ENCODE results near the gene FCGR3B. TPM values are rescaled to one million over a fixed set of nuclear protein-coding genes. Genes with fewer than 3 reads are reported as not detected.
"Not testable (repeated sequence)": the region's sequence is repeated elsewhere in the genome, so short reads cannot be mapped to it uniquely, and the experiment has no call there.

Gene FCGR3B
- total RNA-seq, 1 experiment from 2014 or later = not detected

- CTCF ChIA-PET; H3K36me3 ChIP-seq (ENCODE audit: insufficient read depth, low read length, poor library complexity, severe bottlenecking); POLR2A ChIA-PET (ENCODE audit: low non-redundant PET); H3K27ac ChIP-seq (ENCODE audit: low read depth, low read length, poor library complexity, severe bottlenecking); DNase-seq (ENCODE audit: low spot score); intact Hi-C loops (cut with micrococcal nuclease; ENCODE audit: unreplicated experiment); BruUV-seq (replicated peaks); H3K27me3 ChIP-seq (replicated peaks; ENCODE audit: insufficient read depth, low read depth, low read length, poor library complexity); H3K9me3 ChIP-seq (ENCODE audit: low read depth, low read length, poor library complexity, severe bottlenecking); H3K4me1 ChIP-seq (ENCODE audit: insufficient read depth, low read length, poor library complexity, severe bottlenecking): not testable (repeated sequence)
- H3K4me3 ChIP-seq (ENCODE audit: low read depth, low read length, poor library complexity, severe bottlenecking) = peak overlapping the region; percentile 62
Measured at GRCh38 chr1:161622054-161622453, 8.9 kb downstream of the FCGR3B start.

- H3K27ac ChIP-seq (ENCODE audit: low read depth, low read length, poor library complexity, severe bottlenecking); CTCF ChIA-PET; intact Hi-C loops (cut with micrococcal nuclease; ENCODE audit: unreplicated experiment); BruUV-seq (replicated peaks); H3K36me3 ChIP-seq (ENCODE audit: insufficient read depth, low read length, poor library complexity, severe bottlenecking); H3K4me1 ChIP-seq (ENCODE audit: insufficient read depth, low read length, poor library complexity, severe bottlenecking); POLR2A ChIA-PET (ENCODE audit: low non-redundant PET); H3K9me3 ChIP-seq (ENCODE audit: low read depth, low read length, poor library complexity, severe bottlenecking); H3K27me3 ChIP-seq (replicated peaks; ENCODE audit: insufficient read depth, low read depth, low read length, poor library complexity): not testable (repeated sequence)
- DNase-seq (ENCODE audit: low spot score) = peak; percentile 88
- H3K4me3 ChIP-seq (ENCODE audit: low read depth, low read length, poor library complexity, severe bottlenecking) = peak overlapping the region; percentile 62
Measured at GRCh38 chr1:161621181-161622000, 9.6 kb downstream of the FCGR3B start.

DNA sequence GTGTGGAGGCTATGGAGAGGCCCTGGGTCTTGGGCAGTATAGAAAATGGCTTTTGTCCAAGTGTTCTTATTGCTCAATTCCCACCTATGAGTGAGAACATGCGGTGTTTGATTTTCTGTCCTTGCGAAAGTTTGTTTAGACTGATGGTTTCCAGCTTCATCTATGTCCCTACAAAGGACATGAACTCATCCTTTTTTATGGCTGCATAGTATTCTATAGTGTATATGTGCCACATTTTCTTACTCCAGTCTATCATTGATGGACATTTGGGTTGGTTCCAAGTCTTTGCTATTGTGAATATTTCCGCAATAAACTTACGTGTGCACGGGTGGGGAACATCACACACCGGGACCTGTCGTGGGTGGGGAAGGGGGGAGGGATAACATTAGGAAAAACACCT lies 10.6 kb downstream of the FCGR3B start:
- BruUV-seq (replicated peaks); POLR2A ChIA-PET (ENCODE audit: low non-redundant PET): not testable (repeated sequence)

GRCh38 chr1:161618517-161618916 lies 12.5 kb downstream of the FCGR3B start:
- H3K27ac ChIP-seq (ENCODE audit: low read depth, low read length, poor library complexity, severe bottlenecking); H3K4me3 ChIP-seq (ENCODE audit: low read depth, low read length, poor library complexity, severe bottlenecking); CTCF ChIA-PET; H3K9me3 ChIP-seq (ENCODE audit: low read depth, low read length, poor library complexity, severe bottlenecking); H3K27me3 ChIP-seq (replicated peaks; ENCODE audit: insufficient read depth, low read depth, low read length, poor library complexity); H3K36me3 ChIP-seq (ENCODE audit: insufficient read depth, low read length, poor library complexity, severe bottlenecking); BruUV-seq (replicated peaks); POLR2A ChIA-PET (ENCODE audit: low non-redundant PET); H3K4me1 ChIP-seq (ENCODE audit: insufficient read depth, low read length, poor library complexity, severe bottlenecking); DNase-seq (ENCODE audit: low spot score): not testable (repeated sequence)
- intact Hi-C loops (cut with micrococcal nuclease; ENCODE audit: unreplicated experiment) = loop anchor here (10.0 kb wide), 1 partner anchor 84 kb away; no protein-coding TSS in a partner anchor

More for the DNA sequence above, 10.6 kb downstream of the FCGR3B start:
- H3K4me3 ChIP-seq (ENCODE audit: low read depth, low read length, poor library complexity, severe bottlenecking) = peak overlapping the region; percentile 62
- DNase-seq (ENCODE audit: low spot score); CTCF ChIA-PET; H3K36me3 ChIP-seq (ENCODE audit: insufficient read depth, low read length, poor library complexity, severe bottlenecking); H3K9me3 ChIP-seq (ENCODE audit: low read depth, low read length, poor library complexity, severe bottlenecking); H3K27me3 ChIP-seq (replicated peaks; ENCODE audit: insufficient read depth, low read depth, low read length, poor library complexity); H3K4me1 ChIP-seq (ENCODE audit: insufficient read depth, low read length, poor library complexity, severe bottlenecking); H3K27ac ChIP-seq (ENCODE audit: low read depth, low read length, poor library complexity, severe bottlenecking); intact Hi-C loops (cut with micrococcal nuclease; ENCODE audit: unreplicated experiment): not testable (repeated sequence)

DNA sequence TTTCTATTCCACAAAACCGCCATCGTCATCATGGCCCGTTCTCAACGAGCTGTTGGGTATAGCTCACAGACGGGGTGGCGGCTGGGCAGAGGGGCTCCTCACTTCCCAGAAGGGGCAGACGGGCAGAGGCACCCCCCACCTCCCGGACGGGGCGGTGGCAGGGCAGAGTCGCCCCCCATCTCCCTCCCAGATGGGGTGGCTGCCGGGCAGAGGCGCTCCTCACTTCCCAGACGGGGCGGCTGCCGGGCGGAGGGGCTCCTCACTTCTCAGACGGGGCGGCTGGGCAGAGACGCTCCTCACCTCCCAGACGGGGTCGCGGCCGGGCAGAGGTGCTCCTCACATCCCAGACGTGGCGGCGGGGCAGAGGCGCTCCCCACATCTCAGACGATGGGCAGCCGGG lies 14.6 kb downstream of the FCGR3B start:
- POLR2A ChIA-PET (ENCODE audit: low non-redundant PET); H3K27me3 ChIP-seq (replicated peaks; ENCODE audit: insufficient read depth, low read depth, low read length, poor library complexity): not testable (repeated sequence)
- intact Hi-C loops (cut with micrococcal nuclease; ENCODE audit: unreplicated experiment) = loop anchor here (10.0 kb wide), 1 partner anchor 82 kb away; no protein-coding TSS in a partner anchor

GRCh38 chr1:161613142-161613514 lies 17.8 kb downstream of the FCGR3B start:
- CTCF ChIA-PET; POLR2A ChIA-PET (ENCODE audit: low non-redundant PET); H3K9me3 ChIP-seq (ENCODE audit: low read depth, low read length, poor library complexity, severe bottlenecking); BruUV-seq (replicated peaks); H3K4me1 ChIP-seq (ENCODE audit: insufficient read depth, low read length, poor library complexity, severe bottlenecking); H3K27me3 ChIP-seq (replicated peaks; ENCODE audit: insufficient read depth, low read depth, low read length, poor library complexity); H3K36me3 ChIP-seq (ENCODE audit: insufficient read depth, low read length, poor library complexity, severe bottlenecking): not testable (repeated sequence)
- peak overlapping the region; percentile 88 for H3K27ac ChIP-seq (ENCODE audit: low read depth, low read length, poor library complexity, severe bottlenecking)
- H3K4me3 ChIP-seq (ENCODE audit: low read depth, low read length, poor library complexity, severe bottlenecking) = peak overlapping the region; percentile 54
- intact Hi-C loops (cut with micrococcal nuclease; ENCODE audit: unreplicated experiment) = loop anchor here (10.0 kb wide), 1 partner anchor 78 kb away; no protein-coding TSS in a partner anchor
- DNase-seq (ENCODE audit: low spot score) = peak; percentile 32

More for the DNA sequence above, 14.6 kb downstream of the FCGR3B start:
- H3K4me1 ChIP-seq (ENCODE audit: insufficient read depth, low read length, poor library complexity, severe bottlenecking); BruUV-seq (replicated peaks); CTCF ChIA-PET; H3K9me3 ChIP-seq (ENCODE audit: low read depth, low read length, poor library complexity, severe bottlenecking); H3K36me3 ChIP-seq (ENCODE audit: insufficient read depth, low read length, poor library complexity, severe bottlenecking); H3K4me3 ChIP-seq (ENCODE audit: low read depth, low read length, poor library complexity, severe bottlenecking); DNase-seq (ENCODE audit: low spot score); H3K27ac ChIP-seq (ENCODE audit: low read depth, low read length, poor library complexity, severe bottlenecking): not testable (repeated sequence)

GRCh38 chr1:161612322-161613141 lies 18.4 kb downstream of the FCGR3B start:
- intact Hi-C loops (cut with micrococcal nuclease; ENCODE audit: unreplicated experiment) = loop anchor here (10.0 kb wide), 1 partner anchor 78 kb away; no protein-coding TSS in a partner anchor
- peak overlapping the region; percentile 88 for H3K27ac ChIP-seq (ENCODE audit: low read depth, low read length, poor library complexity, severe bottlenecking)
- peak; percentile 99 for DNase-seq (ENCODE audit: low spot score)
- POLR2A ChIA-PET (ENCODE audit: low non-redundant PET); H3K27me3 ChIP-seq (replicated peaks; ENCODE audit: insufficient read depth, low read depth, low read length, poor library complexity); H3K4me1 ChIP-seq (ENCODE audit: insufficient read depth, low read length, poor library complexity, severe bottlenecking); H3K9me3 ChIP-seq (ENCODE audit: low read depth, low read length, poor library complexity, severe bottlenecking); CTCF ChIA-PET; H3K36me3 ChIP-seq (ENCODE audit: insufficient read depth, low read length, poor library complexity, severe bottlenecking); BruUV-seq (replicated peaks): not testable (repeated sequence)
- H3K4me3 ChIP-seq (ENCODE audit: low read depth, low read length, poor library complexity, severe bottlenecking) = peak overlapping the region; percentile 54
